Upper lobe of right lung (tissue), 1 donor: Measurements from ENCODE around the gene GGTA1. TPM values are rescaled to one million over a fixed set of nuclear protein-coding genes. Genes with fewer than 3 reads are reported as not detected.

Source experiments
- ATAC-seq: fragments of 200-7000 bp; cut with Tn5 transposase; one replicate; pipeline ENCODE4 v1.9.1; 2020; ENCODE audit warnings: mild to moderate bottlenecking, moderate library complexity
- DNase-seq: peaks from one replicate; pipeline ENCODE4 v3.0.0-alpha.2; 2020
- H3K27ac ChIP-seq: fragments of 200-600 bp; one replicate; pipeline ENCODE4 v1.8.0; 2022
- H3K27me3 ChIP-seq: fragments of 200-600 bp; one replicate; pipeline ENCODE4 v1.8.0; 2022; ENCODE audit warnings: mild to moderate bottlenecking
- H3K36me3 ChIP-seq: fragments of 200-600 bp; one replicate; pipeline ENCODE4 v1.8.0; 2022
- H3K4me1 ChIP-seq: fragments of 200-600 bp; one replicate; pipeline ENCODE4 v1.8.0; 2022
- H3K4me3 ChIP-seq: fragments of 200-600 bp; one replicate; pipeline ENCODE4 v1.8.0; 2022; ENCODE audit warnings: mild to moderate bottlenecking
- H3K9me3 ChIP-seq: fragments of 200-600 bp; one replicate; pipeline ENCODE4 v1.8.0; 2022
- intact Hi-C: fragments of 100-400 bp; cut with DNase I; formaldehyde crosslinking; loops from one replicate; pipeline ENCODE4 v1.11.0; 2022
- total RNA-seq: library from RNA; stranded (reverse); fragmentation: NEBNext Ultra II Directional; extraction: Animal tissue kit (Norgen Biotek cat#: 25700); gene quantifications from one replicate; pipeline ENCODE4 v1.2.1, GENCODE V29; 2021
- TF ChIP-seq, protein P1 (sequence below): fragments of 200-600 bp; IDR thresholded peaks from one replicate; pipeline ENCODE4 v1.8.0; 2022; ENCODE audit warnings: antibody characterized with exemption
- donor health status: DM: no; HTN: yes; CAD: no; lungs with severe emphysema.

GGTA1 gene
- total RNA-seq, 1 donor from 2014 or later: 9.5 TPM

DNA sequence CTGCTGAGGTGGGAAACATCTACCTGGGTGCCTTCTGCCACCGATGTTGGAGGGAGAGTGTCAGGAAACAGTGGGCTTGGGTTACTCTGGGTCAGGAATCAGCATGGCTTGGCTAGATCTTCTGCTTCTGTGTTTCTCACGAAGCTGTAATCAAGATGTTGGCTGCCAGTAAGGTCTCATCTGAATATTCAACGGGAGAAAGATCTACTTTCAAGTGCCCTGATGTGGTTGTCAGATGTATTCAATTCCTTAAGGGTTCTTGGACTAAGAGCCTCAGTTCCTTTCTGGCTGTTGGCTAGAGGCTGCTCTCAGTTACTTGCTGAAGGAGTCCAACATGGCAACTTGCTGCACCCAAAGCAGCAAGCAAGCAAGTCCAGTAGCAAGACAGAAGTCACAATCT is 87.7 kb downstream of the GGTA1 start:
- no peaks in the 10 kb centered on the region for H3K36me3 ChIP-seq
- H3K27ac ChIP-seq: no peak overlapping the region
- ATAC-seq (no peak), DNase-seq (no peak)
- TF ChIP-seq, protein P1, sequence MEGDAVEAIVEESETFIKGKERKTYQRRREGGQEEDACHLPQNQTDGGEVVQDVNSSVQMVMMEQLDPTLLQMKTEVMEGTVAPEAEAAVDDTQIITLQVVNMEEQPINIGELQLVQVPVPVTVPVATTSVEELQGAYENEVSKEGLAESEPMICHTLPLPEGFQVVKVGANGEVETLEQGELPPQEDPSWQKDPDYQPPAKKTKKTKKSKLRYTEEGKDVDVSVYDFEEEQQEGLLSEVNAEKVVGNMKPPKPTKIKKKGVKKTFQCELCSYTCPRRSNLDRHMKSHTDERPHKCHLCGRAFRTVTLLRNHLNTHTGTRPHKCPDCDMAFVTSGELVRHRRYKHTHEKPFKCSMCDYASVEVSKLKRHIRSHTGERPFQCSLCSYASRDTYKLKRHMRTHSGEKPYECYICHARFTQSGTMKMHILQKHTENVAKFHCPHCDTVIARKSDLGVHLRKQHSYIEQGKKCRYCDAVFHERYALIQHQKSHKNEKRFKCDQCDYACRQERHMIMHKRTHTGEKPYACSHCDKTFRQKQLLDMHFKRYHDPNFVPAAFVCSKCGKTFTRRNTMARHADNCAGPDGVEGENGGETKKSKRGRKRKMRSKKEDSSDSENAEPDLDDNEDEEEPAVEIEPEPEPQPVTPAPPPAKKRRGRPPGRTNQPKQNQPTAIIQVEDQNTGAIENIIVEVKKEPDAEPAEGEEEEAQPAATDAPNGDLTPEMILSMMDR: no peak
- H3K4me3 ChIP-seq: no peak overlapping the region
- H3K9me3 ChIP-seq: no peaks in the 10 kb centered on the region
- no peaks in the 10 kb centered on the region for H3K27me3 ChIP-seq
- intact Hi-C loops: no loop called here
- no peaks in the 10 kb centered on the region for H3K4me1 ChIP-seq

DNA sequence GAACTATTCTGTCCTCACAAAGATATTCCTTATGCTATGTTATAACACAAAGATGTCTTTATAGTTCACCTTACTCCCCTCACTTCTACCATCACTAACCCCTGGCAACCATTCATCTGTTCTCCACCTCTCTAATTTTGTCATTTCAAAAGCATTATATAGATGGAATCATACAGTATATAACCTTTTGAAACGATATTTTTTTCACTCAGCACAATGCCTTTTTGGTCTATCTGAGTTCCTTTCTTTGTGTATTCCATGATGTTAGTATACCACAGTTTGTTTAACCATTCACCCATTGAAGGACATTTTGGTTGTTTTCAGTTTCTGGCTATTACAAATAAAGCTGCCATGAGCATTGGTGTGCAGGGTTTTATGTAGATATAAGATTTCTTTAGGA is 93.7 kb downstream of the GGTA1 start:
- intact Hi-C loops: no loop called here
- no peak for ATAC-seq
- no peaks in the 10 kb centered on the region for H3K9me3 ChIP-seq
- DNase-seq: no peak
- H3K4me3 ChIP-seq: no peak overlapping the region
- TF ChIP-seq, protein P1: no peak
- H3K27me3 ChIP-seq: no peaks in the 10 kb centered on the region
- no peak overlapping the region for H3K27ac ChIP-seq
- H3K36me3 ChIP-seq: no peaks in the 10 kb centered on the region
- H3K4me1 ChIP-seq: no peaks in the 10 kb centered on the region

Other genes with a start within 250 kb of the GGTA1 start
- 464 TPM for gene GSN, start 231.7 kb downstream of the GGTA1 start, total RNA-seq
- gene STOM, start 129.6 kb downstream of the GGTA1 start, total RNA-seq: 595 TPM
- 81.6 TPM for gene DAB2IP, start 151.8 kb upstream of the GGTA1 start, total RNA-seq